Measurements from ENCODE around the gene LTBP1. TPM values are rescaled to one million over a fixed set of nuclear protein-coding genes. Genes with fewer than 3 reads are reported as not detected.
"Not testable (repeated sequence)": the region's sequence is repeated elsewhere in the genome, so short reads cannot be mapped to it uniquely, and the experiment has no call there.

LTBP1 gene
- total RNA-seq, 1 donor from 2014 or later, result 22.1 TPM

DNA sequence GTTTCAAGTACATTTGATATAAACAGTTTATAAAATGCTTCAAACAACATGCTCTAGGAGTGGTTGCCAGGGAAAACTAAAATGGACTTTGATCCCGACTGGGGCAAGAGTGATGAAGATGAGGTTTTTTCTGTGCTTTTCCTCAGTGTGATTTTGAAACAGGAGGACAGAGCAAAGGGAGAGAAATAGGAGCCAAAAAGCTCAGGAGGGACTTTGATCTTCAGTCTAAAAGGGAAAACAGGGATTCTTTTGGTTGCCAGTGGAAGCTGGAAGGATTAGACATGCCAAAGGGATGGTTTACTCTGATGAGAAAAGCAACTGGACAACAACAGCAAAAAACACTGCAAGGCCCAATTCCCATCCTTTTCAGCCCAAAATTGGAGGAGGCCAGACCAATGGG, 95.5 kb downstream of the LTBP1 start:
- DNase-seq (ENCODE audit: low read depth in 2 of 2), result no peak

DNA sequence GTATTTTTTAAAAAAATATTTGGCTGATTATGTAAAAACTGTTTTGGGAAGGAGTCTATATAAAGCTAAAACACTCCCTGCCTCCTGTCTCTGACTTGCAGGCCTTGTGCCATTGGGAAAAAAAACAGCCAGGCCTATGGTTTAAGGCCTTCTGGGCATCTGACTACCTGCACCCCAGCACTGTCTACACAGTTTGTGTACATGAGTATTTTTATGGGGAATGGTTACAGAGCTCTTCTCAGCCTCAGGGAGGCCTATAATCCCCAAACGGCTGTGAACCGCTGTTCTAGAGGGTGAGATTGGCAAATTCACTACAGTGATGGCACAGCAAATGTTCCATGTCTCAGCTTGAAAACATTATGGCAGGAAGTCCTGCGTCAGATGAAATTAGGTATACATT, 96.1 kb downstream of the LTBP1 start:
- DNase-seq (ENCODE audit: low read depth in 2 of 2), result no peak

DNA sequence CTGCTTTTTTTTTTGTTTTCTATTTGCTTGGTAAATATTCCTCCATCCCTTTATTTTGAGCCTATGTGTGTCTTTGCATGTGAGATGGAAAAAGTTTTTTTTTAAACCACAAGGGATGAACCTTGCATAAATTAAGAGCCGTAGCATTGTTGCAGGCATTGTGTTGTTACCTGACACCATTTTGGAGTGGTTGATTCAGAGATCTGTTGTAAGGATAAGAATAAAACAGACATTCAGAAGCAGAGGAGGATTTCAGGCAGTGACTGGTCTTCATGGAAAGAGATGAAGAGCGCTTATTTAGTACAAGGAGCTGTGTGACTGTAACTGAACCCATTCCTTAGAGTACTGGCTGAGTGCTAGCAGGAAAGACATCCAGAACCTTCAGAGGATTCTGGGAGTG, 101.2 kb downstream of the LTBP1 start:
- no peak for DNase-seq (ENCODE audit: low read depth in 2 of 2)

DNA sequence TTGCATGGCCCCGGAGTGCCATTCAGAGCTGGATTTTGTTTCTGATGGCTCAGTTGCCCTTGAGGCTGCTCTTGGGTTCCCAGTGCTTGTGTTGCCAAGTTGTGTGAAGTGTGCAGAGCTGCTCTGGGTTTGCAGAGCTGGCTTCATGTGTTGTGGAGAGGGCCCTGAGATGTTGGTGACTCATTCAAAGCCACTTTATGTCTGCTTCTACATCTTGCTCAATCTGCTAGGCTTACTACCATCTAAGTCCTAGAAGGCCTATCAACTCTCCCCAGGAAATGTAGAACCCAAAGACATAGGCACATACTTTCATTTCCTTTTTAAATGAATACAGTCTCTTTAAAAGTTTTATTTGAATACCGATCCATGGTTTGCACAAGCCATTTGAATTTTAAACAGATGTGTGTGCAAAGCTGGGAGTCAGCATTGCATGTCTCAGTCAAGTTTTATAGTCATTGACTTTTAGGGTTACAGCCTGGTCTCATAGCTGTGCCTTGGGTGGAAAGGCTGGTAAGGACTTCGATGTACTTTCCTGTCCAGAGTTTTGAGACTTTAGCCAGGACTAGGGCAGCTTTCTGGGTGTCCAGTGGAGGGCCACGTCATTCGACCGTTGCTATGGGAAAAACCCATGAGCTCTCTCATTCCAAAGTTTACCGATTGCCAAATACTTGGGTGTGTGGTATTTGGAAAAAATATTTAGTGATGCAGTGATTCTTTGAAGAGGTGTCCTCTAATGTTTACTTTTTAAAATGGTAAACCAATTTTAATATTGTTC, 105.0 kb downstream of the LTBP1 start:
- DNase-seq (ENCODE audit: low read depth in 2 of 2), result no peak

DNA sequence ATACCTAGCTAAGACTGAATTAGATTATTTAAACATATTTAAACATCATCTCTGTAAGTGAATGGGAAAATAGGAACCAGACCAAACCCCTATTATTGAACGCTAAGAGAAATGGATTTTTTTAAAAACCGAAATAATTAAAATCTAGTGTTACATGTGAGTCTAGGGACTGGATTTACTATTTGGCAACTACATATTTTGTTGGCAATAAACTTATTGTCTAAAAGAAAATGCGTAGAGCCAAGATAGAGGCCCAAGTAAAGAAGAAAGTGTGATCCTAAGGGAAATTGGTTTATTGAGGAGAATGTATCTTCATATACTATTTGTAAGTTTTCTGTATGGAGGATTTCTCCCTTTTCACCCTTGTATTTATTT, 105.6 kb downstream of the LTBP1 start:
- DNase-seq (ENCODE audit: low read depth in 2 of 2), result no peak

DNA sequence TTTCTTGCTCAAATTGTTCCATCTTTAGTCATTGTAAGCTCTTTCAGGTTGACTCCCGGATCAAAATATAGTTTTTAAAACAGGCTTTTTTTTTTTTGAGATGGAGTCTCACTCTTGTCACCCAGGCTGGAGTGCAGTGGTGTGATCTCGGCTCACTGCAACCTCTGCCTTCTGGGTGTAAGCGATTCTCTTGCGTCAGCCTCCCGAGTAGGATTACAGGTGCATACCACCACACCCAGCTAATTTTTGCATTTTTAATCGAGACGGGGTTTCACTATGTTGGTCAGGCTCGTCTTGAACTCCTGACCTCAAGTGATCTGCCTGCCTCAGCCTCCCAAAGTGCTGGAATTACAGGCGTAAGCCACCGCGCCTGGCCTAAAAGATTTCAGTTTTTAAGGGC, 106.0 kb downstream of the LTBP1 start:
- not testable (repeated sequence) for DNase-seq (ENCODE audit: low read depth in 2 of 2)

DNA sequence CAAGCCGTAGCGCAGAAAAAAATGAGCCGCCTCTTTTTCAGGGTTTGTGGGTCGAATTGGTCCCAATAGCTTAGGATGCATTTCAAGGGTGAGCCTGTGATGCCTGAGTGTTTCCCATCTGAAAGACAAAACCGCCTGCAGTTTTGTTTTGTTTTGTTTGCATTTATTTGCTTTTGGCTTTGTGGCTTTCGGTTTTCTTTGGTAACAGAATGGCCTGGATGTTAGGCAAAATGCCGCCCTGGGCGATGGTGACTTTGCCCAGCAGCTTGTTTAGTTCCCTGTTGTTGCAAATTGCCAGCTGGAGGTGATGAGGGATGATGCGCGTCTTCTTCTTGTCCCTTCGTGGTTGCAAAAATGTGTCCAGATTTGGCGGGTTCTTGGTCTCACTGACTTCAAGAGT, 109.4 kb downstream of the LTBP1 start:
- no peak for DNase-seq (ENCODE audit: low read depth in 2 of 2)

DNA sequence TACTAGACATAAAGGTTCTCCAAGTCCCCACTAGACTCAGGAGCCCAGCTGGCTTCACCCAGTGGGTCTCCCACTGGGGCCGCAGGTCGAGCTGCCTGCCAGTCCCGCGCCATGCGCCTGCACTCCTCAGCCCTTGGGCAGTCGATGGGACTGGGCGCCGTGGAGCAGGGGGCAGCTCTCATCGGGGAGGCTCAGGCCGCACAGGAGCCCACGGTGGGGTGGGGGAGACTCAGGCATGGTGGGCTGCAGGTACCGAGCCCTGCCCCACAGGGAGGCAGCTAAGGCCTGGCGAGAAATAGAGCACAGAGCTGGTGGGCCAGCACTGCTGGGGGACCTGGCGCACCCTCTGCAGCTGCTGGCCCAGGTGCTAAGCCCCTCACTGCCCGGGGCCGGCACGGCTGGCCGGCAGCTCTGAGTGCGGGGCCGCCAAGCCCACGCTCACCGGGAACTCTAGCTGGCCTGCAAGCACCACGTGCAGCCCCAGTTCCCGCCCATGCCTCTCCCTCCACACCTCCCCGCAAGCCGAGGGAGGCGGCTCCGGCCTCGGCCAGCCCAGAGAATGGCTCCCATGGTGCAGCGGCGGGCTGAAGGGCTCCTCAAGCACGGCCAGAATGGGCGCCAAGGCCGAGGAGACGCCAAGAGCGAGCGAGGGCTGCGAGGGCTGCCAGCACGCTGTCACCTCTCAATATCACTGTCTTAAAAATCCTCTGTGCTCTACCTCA, 110.7 kb downstream of the LTBP1 start:
- not testable (repeated sequence) for DNase-seq (ENCODE audit: low read depth in 2 of 2)

DNA sequence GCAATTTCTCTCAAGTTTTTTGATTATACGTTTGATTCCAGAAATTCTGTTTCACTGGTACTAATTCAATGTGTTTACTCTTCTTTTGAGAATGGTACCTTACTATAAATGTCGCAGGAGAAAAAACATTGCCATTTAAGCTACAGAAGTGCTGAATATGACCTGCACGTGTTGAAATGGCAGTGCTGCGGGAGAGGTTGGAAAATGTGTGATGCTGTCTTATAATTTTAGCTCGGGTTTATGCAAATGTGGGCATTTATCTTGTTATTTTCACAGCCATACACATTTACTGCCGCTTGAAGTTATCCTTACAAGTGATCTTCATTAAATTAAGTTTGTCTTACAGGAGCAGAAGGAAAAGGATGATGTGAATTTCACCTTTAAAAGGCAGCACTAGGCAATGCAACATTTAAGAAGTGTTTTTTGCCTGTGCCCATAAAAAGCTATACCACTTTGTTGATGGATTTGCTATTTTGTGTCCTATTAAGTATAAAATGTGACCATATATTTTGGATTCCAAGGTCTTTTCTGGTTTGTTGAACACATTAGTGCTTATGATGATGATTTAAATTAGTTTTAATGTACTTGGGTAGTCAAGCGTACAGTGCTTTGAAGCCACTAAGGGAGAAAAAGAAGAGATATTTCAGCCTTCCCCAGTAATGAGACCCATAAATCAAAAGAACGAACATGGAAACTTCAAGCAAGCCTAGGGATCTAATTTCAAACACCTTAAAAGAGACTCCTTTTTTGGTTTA, 112.1 kb downstream of the LTBP1 start:
- DNase-seq (ENCODE audit: low read depth in 2 of 2), result no peak

DNA sequence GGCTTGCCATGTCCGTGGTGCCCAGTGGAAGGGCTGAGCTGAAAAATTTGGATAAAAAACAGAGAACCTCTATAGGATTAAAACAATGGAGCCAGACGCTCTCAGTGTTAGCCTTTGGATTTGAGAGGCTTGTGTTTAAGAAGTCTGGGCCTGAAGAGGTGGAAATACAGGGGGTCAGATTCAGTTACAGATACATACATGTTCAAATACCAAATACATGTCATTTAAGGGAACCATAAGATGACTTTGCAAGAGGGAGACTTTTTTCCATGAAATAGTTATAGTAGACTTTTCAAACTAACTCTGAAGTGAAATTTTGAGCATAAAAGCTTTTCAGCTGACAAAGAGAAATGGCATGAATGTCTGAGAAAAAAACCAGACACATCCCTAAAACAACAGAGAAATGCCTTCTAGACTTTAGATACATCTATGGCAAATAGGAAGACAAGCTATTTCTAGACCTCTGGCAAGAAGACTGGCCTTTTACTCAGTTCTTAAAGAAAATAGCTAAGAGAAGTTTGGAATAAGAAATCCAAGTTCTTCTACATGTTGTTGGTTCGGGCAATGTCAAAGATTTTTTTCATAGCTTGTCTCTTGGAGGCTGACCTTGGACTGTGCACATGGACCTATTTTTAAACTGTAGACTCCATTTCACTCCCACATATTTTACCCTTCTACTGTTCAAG, 112.9 kb downstream of the LTBP1 start:
- no peak for DNase-seq (ENCODE audit: low read depth in 2 of 2)

DNA sequence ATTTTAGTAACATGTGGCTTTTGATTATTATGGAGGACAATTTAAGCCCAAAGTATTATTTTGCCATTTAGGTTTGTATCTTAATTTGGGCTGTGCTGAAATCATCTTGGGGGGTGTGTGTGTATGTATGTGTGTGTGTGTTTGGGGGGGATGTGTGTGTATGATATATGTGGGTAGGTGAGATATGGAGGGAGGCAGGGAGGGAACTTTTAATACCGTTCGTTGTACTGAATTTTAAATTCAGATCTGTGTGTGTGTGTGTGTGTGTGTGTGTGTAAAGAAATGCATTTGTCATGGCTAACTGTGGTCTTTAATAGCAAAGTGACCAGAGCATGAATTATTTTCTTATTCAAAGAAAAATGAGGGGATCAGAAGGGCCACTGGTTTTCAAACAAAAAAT, 113.7 kb downstream of the LTBP1 start:
- no peak for DNase-seq (ENCODE audit: low read depth in 2 of 2)

DNA sequence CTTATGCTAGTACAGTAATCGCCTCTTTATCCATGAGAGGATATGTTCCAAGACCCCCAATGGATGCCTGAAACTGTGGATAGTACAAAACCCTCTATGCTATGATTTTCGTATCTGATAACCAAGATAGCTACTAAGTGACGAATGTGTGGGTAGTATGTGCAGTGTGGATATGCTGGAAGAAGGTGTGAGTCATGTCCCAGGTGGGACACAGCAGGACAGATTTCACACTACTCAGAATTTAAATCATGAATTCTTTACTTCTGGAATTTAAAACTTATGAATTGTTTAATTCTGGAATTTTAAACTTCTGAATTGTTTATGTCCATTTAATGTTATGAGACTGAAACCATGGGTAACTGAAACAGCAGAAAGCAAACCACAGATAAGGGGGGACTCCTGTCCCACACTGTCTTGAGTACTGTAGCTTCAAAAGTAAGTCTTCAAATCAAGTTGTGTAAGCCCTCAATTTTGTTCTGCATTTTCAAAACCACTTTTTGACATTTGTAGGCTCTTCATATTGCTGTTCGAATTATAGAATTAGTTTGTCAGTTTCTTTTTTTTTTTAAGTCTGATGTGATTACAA, 116.0 kb downstream of the LTBP1 start:
- no peak for DNase-seq (ENCODE audit: low read depth in 2 of 2)

DNA sequence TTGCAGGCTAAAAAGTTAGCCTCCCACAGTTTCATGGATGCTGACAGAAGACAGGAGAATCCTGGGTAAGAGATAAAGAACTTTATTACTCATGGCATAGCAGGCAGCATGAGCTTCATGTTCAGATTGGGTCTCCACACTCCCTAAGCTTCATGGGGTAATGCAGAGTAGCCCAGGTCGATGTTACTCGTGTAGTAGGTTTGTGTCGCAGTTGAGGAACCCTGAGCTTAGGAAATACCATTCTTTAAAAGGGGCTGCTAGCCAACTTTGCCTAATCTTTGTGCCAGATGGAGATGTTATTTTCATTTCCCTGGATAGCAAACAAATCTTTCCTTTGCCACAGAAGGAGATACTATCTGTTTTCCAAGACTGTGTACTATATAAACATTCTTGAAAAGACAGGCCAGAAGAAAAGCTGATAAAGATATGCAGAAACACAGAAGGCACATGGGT, 117.6 kb downstream of the LTBP1 start:
- DNase-seq (ENCODE audit: low read depth in 2 of 2), result peak in 1 of 2 donors; percentile 64

DNA sequence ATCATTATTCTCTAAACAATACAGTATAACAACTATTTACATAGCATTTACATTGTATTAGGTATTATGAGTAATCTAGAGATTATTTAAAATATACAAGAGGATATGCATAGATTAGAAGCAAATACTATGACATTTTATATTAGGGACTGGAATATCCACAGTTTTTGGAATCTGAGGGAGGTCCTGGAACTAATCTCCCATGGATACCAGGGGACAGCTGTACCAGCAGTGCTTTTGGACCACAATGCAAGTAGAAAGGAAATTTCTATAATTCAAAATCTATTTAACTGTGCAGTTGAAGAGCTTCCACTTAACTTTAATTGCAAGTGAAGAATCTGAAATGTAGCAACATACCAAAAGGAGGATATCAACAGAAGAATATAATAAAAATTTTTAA, 120.8 kb downstream of the LTBP1 start:
- DNase-seq (ENCODE audit: low read depth in 2 of 2), result no peak

DNA sequence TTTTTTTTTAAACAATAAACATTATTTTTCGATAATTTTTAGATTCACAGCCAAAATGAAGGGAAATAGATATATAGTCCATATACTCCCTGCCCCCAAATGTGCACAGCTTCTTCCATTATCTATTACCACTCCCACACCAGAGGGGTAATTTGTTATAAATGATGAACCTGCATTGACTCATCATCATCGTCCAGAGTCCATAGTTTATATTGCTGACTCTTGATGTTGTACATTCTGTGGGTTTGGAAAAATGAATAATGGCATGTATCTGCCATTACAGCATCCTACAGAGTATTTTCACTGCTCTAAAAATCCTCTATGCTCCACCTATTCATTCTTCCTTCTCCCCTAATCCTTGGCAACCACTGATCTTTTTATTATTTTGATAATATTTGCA, 121.5 kb downstream of the LTBP1 start:
- no peak for DNase-seq (ENCODE audit: low read depth in 2 of 2)

DNA sequence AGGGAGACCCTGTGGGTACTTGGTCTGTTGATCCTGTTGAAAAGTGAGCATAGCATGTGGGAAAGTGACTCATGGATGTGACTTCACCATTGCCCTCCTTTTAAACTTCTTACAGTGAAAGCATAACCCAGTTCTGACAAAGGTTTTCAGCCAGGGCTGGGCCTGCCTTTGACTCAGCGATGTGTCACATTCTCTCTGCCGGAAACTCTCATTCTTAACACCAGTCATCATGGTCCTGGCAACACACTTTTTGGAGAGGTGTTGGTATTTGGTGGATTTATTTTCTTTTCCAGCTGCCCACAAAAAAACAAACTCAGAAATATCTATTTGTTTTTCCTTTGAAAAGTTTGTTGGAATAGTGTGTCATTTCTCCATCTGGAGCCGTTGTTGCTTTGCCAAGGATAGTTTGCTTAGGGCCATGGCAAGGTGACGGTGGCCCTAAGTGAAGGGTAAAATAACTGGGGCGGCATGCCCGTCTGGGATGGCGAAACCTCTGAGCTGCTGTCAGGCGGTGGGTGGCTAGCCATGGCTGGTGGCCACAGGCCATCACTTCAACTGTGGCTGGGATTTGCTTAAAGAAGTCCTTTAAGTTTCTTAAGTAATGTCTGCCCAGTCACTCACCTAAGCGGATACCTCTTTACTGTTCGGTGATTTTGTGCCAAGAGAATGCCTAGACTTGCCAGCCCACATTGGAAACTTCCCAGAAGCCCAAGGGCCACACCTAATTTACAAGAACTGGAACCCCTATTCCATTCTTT, 123.3 kb downstream of the LTBP1 start:
- DNase-seq (ENCODE audit: low read depth in 2 of 2), result peak; percentile 69 to 98

DNA sequence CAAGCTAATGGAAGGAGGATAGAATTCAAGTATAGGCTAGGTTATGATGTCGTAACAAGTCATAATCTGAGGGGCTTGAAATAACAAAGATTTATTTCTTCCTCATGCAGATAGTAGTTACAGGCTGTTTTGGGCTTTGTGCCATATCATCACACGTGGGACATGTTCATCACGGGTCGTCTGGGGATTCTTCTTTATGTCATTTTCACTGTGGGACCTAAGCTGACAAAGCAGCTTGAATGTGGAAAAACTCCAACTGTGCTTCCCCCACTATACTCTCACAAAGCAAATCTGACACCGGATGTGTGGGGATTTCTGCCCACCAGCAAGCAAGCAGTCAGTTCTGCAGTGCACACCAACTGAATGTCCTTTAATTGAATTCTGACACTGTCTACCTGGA, 124.8 kb downstream of the LTBP1 start:
- peak; percentile 52 to 68 for DNase-seq (ENCODE audit: low read depth in 2 of 2)

DNA sequence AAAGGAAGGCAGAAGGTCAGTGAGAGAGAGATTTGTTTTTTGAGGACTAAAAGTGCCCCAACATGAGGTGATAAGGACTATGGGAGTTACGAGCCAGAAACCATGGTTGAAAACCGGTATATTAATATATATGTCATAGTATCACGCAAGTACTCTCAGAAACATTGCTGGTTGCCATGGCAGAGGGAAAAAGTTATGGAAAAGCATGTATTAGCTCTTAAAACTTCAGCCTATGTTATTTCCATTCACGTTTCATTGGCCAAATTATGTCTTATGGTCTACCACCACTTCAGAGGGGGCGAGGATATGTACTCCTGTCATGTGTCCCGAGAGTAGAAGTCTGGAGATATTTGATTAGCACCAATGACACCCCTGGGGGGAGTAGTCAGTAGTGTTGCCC, 125.9 kb downstream of the LTBP1 start:
- DNase-seq (ENCODE audit: low read depth in 2 of 2), result no peak

DNA sequence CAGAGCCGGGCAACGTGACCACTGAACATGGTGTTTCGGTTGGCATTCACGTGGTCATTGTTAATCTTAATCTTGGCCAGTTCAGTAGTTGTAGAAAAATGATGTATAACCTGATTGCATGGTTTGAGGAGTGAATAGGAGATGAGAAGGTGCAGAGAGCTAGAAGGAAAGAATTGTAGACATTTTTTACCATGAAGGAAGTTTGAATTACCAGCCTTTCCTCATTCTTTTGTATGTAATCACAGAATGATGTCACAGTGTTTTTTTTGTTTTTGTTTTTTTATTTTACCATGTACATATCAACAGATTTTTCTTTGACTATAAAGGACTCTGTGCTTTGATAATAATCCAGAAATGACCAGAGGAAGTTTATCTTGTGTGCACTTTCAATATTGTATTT, 126.3 kb downstream of the LTBP1 start:
- DNase-seq (ENCODE audit: low read depth in 2 of 2), result peak in 1 of 2 donors; percentile 45

DNA sequence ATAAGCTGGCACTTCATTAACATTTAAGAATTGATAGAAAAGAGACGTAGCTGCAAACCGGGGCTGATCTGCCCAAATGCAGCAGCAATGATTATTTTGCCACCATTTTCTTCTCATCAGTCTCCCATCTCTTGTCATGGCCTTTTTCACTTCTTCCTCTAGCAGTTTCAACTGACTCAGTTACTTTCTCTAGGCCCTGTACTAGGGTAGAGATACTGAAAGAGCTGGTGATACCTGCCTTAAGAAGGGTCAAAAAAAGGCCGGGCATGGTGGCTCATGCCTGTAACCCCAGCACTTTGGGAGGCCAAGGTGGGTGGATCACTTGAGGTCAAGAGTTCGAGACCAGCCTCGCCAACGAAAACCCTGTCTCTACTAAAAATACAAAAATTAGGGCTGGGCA, 127.4 kb downstream of the LTBP1 start:
- DNase-seq (ENCODE audit: low read depth in 2 of 2), result no peak

DNA sequence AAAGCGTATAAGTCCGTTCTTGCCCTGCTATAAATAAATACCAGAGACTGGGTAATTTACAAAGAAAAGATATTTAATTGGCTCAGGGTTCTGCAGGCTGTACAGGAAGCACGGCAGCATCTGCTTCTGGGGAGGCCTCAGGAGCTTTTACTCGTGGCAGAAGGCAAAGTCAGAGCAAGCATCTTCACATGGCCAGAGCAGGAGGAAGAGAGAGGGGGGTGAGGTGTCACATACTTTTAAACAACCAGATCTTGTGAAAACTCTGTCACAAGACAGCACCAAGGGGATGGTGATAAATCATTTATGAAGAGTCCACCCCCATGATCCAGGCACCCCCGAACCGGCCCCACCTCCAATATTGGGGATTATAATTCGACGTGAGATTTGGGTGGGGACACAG, 130.6 kb downstream of the LTBP1 start:
- no peak for DNase-seq (ENCODE audit: low read depth in 2 of 2)
